Transverse colon (tissue), 4 donors: ENCODE measurements around the gene OGFRL1. TPM values are rescaled to one million over a fixed set of nuclear protein-coding genes. Genes with fewer than 3 reads are reported as not detected.

Source experiments
- DNase-seq: peaks from one replicate; pipeline ENCODE4 v3.0.0-alpha.2; 2019
- H3K27ac ChIP-seq, 4 donors: fragments of 200-600 bp; sonication (generic); 2 replicates each; pipeline ENCODE4 v1.5.1; 2016 to 2018; ENCODE audit warnings: inconsistent platforms in 4 of 4
- H3K27me3 ChIP-seq: fragments of 200-600 bp; sonication (generic); 2 replicates; pipeline ENCODE4 v1.5.1; 2017; ENCODE audit warnings: inconsistent platforms
- H3K36me3 ChIP-seq, 4 donors: fragments of 200-600 bp; sonication (generic); 2 replicates each; pipeline ENCODE4 v1.5.1; 2017 to 2019; ENCODE audit warnings: inconsistent platforms in 4 of 4
- H3K4me1 ChIP-seq, 4 donors: fragments of 200-600 bp; sonication (generic); 2 replicates each; pipeline ENCODE4 v1.5.1; 2017 to 2020; ENCODE audit warnings: inconsistent platforms in 4 of 4
- H3K4me3 ChIP-seq, 4 donors: fragments of 200-600 bp; sonication (generic); 1 replicate in 1 of 4; 2 replicates in 3 of 4; pipeline versions ENCODE4 v1.5.1 to v1.6.1; 2017 to 2019; ENCODE audit warnings: inconsistent platforms in 4 of 4
- H3K9me3 ChIP-seq, 2 donors: fragments of 200-600 bp; sonication (generic); 2 replicates each; pipeline ENCODE4 v1.5.1; 2017 to 2019; ENCODE audit warnings: inconsistent platforms in 2 of 2
- EP300 ChIP-seq: sonication (generic); formaldehyde crosslinking; IDR thresholded peaks from one replicate; pipeline ENCODE4 v1.6.1; 2017; ENCODE audit warnings: antibody characterized with exemption, low read depth
- POLR2A ChIP-seq: fragments of 450-650 bp; IDR thresholded peaks from one replicate; pipeline ENCODE4 v1.6.1; 2016; ENCODE audit warnings: antibody characterized with exemption, mild to moderate bottlenecking, moderate library complexity
- POLR2AphosphoS5 ChIP-seq, 3 donors: sonication (generic); formaldehyde crosslinking; IDR thresholded peaks; one replicate each; pipeline ENCODE4 v1.6.1; 2016; ENCODE audit warnings: antibody characterized with exemption in 3 of 3
- WGBS, 2 donors: methylation state at CpG; one replicate each; pipeline ENCODE4 v1.1.5; 2018; ENCODE audit warnings: low coverage in 1 of 2; 5-methylcytosine and 5-hydroxymethylcytosine counted together
- in situ Hi-C, 4 donors: fragments of 200-750 bp; cut with MboI; loops; one replicate each; pipeline versions ENCODE4 v1.15.0 to v1.15.1; 2017; ENCODE audit warnings: low sequenced_read_pairs in 3 of 4, low pct_ligation_motif_present in 1 of 4, low pct_unique_long_range_greater_than_20kb in 1 of 4
- intact Hi-C: fragments of 100-400 bp; cut with DNase I; formaldehyde crosslinking; loops from one replicate; pipeline ENCODE4 v1.15.1; 2023; ENCODE audit warnings: low total_unique reads
- total RNA-seq, 4 donors: library from RNA; depleted of rRNA; stranded (reverse); fragments of >200 nt; gene quantifications; one replicate each; pipeline ENCODE4 v1.1.0, GENCODE V29; 2016
- TF ChIP-seq, protein P1 (sequence below), 5 experiments: fragments of 200-600 bp in 3 of 5; fragments of 450-650 bp in 2 of 5; sonication (generic) in 3 of 5; IDR thresholded peaks; 1 replicate in 2 of 5; 2 replicates in 3 of 5; pipeline ENCODE4 v1.5.1; 2016 to 2017; ENCODE audit warnings: antibody characterized with exemption in 5 of 5, inconsistent platforms in 3 of 5, mild to moderate bottlenecking in 2 of 5, moderate library complexity in 1 of 5

The OGFRL1 gene
- total RNA-seq, 4 donors from 2014 or later: 7.5 to 15.6 (median 11.6) TPM

DNA sequence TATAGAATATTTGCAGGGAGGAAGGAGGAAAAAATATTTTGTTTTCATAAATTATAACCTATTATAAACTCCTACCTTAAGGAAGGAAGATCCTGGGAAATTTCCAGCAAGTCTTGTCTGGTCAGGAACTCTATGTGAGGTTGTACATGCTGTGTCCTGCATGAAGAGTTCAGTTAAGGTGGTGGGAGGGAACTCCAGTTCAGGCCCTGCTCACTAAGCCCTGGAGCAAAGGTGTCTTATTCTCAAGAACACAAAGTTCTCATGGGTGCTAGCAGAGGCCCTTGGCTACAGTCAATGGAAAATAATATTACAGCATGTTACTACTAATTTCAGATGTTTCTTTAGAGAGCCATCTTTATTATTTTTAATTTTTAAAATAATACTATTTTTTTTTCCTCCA, 3.8 kb upstream of the OGFRL1 start:
- intact Hi-C loops: no loop called here
- no peak for DNase-seq
- H3K27ac ChIP-seq: no peak overlapping the region
- TF ChIP-seq EP300 (no peak), POLR2A (no peak), POLR2AphosphoS5 (IDR thresholded peaks at IDR 0.05) (no peak)
- TF ChIP-seq, protein P1, sequence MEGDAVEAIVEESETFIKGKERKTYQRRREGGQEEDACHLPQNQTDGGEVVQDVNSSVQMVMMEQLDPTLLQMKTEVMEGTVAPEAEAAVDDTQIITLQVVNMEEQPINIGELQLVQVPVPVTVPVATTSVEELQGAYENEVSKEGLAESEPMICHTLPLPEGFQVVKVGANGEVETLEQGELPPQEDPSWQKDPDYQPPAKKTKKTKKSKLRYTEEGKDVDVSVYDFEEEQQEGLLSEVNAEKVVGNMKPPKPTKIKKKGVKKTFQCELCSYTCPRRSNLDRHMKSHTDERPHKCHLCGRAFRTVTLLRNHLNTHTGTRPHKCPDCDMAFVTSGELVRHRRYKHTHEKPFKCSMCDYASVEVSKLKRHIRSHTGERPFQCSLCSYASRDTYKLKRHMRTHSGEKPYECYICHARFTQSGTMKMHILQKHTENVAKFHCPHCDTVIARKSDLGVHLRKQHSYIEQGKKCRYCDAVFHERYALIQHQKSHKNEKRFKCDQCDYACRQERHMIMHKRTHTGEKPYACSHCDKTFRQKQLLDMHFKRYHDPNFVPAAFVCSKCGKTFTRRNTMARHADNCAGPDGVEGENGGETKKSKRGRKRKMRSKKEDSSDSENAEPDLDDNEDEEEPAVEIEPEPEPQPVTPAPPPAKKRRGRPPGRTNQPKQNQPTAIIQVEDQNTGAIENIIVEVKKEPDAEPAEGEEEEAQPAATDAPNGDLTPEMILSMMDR (IDR thresholded peaks at IDR 0.05): no peak
- in situ Hi-C loops: no loop called here
- H3K9me3 ChIP-seq: no peaks in the 10 kb centered on the region
- H3K4me1 ChIP-seq: peaks cover 0 to 21% (median 7%) of the 10 kb centered on the region in 4 donors
- no peaks in the 10 kb centered on the region for H3K36me3 ChIP-seq
- no peak overlapping the region for H3K4me3 ChIP-seq
- no peaks in the 10 kb centered on the region for H3K27me3 ChIP-seq

GRCh38 chr6:71287038-71287437, 1.6 kb upstream of the OGFRL1 start:
- Histone ChIP-seq H3K4me1 (peaks cover 0 to 28% (median 8%) of the 10 kb centered on the region in 4 donors), H3K27ac (peak overlapping the region; percentile 88 to 94 (median 92)), H3K36me3 (no peaks in the 10 kb centered on the region), H3K9me3 (no peaks in the 10 kb centered on the region), H3K27me3 (no peaks in the 10 kb centered on the region), H3K4me3 (no peak overlapping the region)
- 81% methylated on average over 7 of the region's 7 CpGs; no CpG with 5 or more reads in 1 of the 2 donors for WGBS, 2 donors
- in situ Hi-C loops (no loop called here), intact Hi-C loops (no loop called here)
- DNase-seq: peak; percentile 13
- TF ChIP-seq POLR2A (no peak), EP300 (no peak), POLR2AphosphoS5 (IDR thresholded peaks at IDR 0.05) (no peak)
- TF ChIP-seq, protein P1 (IDR thresholded peaks at IDR 0.05): no peak

GRCh38 chr6:71287926-71288227, 734 bp upstream of the OGFRL1 start:
- TF ChIP-seq EP300 (no peak), POLR2A (no peak)
- TF ChIP-seq, protein P1 (IDR thresholded peaks at IDR 0.05): no peak
- in situ Hi-C loops: no loop called here
- Histone ChIP-seq H3K4me1 (peaks cover 0 to 28% (median 10%) of the 10 kb centered on the region in 4 donors), H3K27me3 (no peaks in the 10 kb centered on the region), H3K4me3 (peak overlapping the region; percentile 71 to 95 (median 79)), H3K27ac (peak overlapping the region; percentile 88 to 94 (median 92)), H3K36me3 (no peaks in the 10 kb centered on the region), H3K9me3 (no peaks in the 10 kb centered on the region)
- DNase-seq: no peak
- 12 to 13% methylated on average over 2 to 5 of the region's 5 CpGs for WGBS, 2 donors
- intact Hi-C loops: no loop called here

GRCh38 chr6:71289039-71289801, 609 bp downstream of the OGFRL1 start:
- intact Hi-C loops: no loop called here
- 6 to 17% methylated on average over 5 to 23 of the region's 57 CpGs for WGBS, 2 donors
- in situ Hi-C loops: no loop called here
- Histone ChIP-seq H3K4me1 (peaks cover 0 to 28% (median 10%) of the 10 kb centered on the region in 4 donors), H3K4me3 (peak overlapping the region; percentile 69 to 80 (median 74)), H3K9me3 (no peaks in the 10 kb centered on the region), H3K27me3 (no peaks in the 10 kb centered on the region), H3K36me3 (no peaks in the 10 kb centered on the region), H3K27ac (peak overlapping the region; percentile 88 to 94 (median 92))
- TF ChIP-seq POLR2AphosphoS5 (IDR thresholded peaks at IDR 0.05) (no peak), POLR2A (no peak)
- peak; percentile 20 for DNase-seq
